Stimulated activated CD4-positive, alpha-beta T cell treated with anti-CD3 and anti-CD28 coated beads, Interleukin-15, amount 100 ng/mL, for 48 hours (primary cell): ENCODE results near the gene STIL.
"Not testable (repeated sequence)": the region's sequence is repeated elsewhere in the genome, so short reads cannot be mapped to it uniquely, and the experiment has no call there.

Experiments used
- DNase-seq, 2 donors: peaks; one replicate each; pipeline ENCODE4 v3.0.0-alpha.2; 2020; ENCODE audit warnings: low read depth in 2 of 2

STIL gene

DNA sequence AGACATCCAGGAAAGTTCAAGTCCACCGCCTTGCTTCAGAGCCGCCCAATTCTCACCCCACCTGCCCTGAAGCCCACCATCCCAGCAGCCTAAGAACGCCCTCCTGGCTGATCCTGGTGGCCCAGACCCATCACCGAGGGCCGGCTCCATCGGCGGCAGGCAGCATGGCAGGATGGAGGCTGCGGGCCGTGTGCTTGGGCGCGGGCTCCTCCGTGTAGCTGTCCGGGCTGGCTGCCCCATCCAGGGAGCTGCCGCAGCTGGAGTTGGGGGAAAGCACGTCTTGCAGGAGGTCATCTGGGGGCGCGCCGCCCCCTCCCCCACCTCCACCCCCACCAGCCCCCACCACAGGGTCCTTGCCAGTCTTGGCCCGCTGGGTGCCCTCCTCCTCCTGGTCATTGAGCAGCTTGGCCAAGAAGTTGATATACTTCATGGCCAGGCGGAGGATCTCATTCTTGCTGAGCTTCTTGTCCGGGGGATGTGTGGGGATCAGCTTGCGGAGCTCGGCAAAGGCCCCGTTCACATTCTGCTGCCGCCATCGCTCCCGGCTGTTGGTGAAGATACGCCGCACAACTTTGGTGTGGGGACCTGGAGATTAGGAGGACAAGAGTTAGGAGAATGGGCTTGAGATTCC is 94.2 kb downstream of the STIL start:
- DNase-seq: no peak

GRCh38 chr1:47219001-47219400 is 94.9 kb downstream of the STIL start:
- DNase-seq: no peak

- no peak for DNase-seq
Observed at GRCh38 chr1:47216278-47217059, 97.5 kb downstream of the STIL start.

GRCh38 chr1:47215713-47216112 is 98.2 kb downstream of the STIL start:
- DNase-seq: no peak

GRCh38 chr1:47214549-47214948 is 99.4 kb downstream of the STIL start:
- DNase-seq: no peak

GRCh38 chr1:47213230-47213963 is 100.5 kb downstream of the STIL start:
- no peak for DNase-seq

GRCh38 chr1:47212636-47213229 is 101.2 kb downstream of the STIL start:
- DNase-seq: no peak

DNA sequence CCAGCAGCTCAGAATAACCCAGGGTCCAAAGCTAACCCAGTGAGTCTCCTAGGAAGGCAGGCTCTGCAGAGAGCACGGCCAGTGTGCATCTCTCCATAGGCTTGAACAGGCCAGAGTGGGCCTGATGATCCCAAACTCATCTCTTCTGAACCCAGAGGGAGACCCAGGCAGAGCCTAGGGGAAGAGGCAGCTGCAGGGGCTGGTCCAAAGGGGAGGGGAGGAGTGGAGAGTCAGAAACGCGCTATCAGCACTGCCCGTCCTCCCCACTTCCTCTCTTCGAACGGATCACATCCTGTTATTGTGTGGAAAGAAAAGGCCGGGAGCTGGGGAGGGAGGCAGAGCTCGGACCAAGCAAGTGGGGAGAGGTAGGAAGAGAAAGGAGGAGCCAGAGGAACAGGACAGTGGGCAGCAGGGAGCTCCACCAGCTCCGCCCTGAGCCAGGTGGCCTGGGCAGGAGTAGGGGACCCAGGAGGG is 102.1 kb downstream of the STIL start:
- DNase-seq: no peak

DNA sequence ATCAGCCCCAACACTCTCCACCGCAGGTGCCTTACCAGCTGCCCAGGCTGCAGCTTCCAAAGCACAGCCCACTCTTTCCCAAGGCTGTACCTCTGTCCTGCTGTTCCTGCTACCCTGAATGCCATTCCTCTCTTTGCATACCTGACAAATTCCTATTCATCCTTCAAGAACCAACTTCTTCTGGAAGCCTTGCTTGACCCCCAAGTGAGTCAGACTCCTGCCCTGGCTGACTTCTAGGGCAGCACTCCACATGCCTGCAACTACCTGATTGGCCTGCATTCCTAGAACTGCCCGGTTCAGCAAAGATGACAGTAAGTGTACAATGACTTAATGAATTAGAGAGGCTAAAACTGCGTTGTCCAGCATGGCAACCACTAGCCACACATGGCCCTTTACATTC is 103.3 kb downstream of the STIL start:
- no peak for DNase-seq

DNA sequence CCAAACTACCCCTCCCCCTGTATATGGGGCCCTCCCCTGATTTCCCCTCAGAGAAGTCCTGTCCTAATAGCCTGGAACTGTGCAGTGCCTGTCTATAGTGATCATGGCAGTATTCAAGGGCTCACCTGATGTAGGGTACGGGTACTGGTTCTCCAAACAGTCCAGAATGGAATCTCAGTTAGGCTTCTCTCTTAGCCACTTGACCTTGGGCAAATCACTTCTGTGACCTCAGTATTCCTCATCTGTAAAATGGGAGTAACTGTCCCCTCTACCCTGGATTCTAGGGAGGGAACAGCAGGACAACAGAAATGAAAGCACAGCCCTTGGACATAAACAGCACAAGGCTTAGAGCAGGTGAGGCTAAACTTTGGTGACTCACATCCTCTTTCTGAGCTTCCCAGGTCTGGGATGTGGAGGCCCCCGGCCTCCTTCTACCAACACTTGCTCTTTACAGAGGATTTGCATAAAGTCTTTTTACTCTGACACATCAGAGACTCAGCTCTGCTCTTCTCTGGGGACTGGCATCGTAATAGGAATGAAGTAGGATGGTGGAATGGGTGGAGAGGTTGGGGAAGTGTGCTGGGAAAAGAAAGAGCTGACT is 104.1 kb downstream of the STIL start:
- no peak for DNase-seq

- no peak for DNase-seq
Observed at GRCh38 chr1:47209091-47209490, 104.9 kb downstream of the STIL start.

DNA sequence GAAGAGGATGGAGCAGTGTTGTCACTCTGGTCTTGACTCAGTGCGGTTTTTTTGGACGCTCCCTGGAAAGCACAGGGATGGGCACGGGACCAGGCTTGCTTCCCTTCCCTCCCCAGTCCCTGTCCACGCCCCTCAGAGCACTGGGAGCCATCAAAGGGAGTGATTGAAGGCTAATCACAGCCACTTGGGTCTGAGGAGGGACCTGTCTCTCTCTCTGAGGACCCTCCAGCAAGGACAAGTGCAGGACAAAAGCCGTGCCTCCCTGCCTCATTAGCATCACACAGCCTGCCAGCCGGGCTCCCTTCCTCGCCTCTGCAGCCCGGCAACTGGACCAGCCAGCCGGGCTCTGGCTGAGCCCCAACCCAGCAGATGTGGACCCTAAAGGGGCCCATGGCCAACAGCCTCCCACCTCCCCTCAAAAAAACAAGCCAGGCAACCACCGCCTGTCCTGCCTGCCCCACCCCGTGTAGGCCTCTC is 105.5 kb downstream of the STIL start:
- no peak for DNase-seq

DNA sequence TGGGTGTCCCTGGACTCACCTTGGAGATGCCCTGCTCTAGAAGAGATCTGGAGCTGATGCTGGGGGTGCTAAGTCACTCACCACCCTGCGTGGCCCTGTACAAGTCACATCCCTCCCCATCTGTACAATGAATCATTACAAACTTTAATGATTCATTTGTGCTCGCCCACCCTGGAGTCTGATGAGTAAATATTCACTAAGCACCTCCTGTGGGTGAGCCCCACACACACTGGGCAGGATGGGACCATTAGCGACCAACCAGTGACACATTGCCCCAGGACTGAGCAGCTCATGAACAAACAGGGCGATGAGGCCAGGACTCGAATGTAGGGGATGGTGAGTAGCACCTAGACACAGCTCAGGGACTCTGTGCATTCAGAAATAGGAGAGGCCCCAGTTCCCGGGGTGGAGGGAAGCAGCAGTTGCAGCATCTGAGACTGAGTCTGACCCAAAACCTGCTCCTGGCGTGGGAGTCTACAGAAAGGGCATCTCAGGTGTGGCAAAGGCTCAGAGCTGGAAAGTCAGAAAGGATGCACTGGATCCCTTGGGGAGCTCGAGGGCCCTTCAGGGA is 106.1 kb downstream of the STIL start:
- no peak for DNase-seq

- DNase-seq: no peak
Observed at GRCh38 chr1:47205918-47206317, 108.0 kb downstream of the STIL start.

DNA sequence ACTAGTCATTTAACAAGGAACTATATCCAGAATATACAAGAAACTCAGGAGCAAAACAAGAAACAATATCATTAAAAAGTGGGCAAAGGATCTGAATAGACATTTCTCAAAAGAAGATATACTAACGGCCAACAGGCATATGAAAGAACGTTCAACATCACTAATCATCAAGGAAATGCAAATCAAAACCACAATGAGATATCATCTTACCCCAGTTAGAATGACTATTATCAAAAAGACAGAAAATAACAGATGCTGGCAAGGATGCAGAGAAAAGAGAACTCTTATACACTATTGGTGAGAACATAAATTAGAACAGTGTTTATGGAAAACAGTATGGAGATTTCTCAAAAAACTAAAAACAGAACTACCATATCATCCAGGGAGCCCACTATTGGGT is 110.4 kb downstream of the STIL start:
- not testable (repeated sequence) for DNase-seq

- DNase-seq: no peak
Observed at GRCh38 chr1:47201179-47201578, 112.8 kb downstream of the STIL start.
